Measurements from ENCODE around the gene ETS1. TPM values are rescaled to one million over a fixed set of nuclear protein-coding genes. Genes with fewer than 3 reads are reported as not detected.
"Not testable (repeated sequence)": the region's sequence is repeated elsewhere in the genome, so short reads cannot be mapped to it uniquely, and the experiment has no call there.

Gene ETS1
- total and polyA plus RNA-seq, 8 donors, result 70.2 to 139 (median 128) TPM

GRCh38 chr11:128451652-128452470 is 135.5 kb downstream of the ETS1 start:
- H3K36me3 ChIP-seq, result peaks cover 0 to 8% of the 10 kb centered on the region in 2 donors
- peak; percentile 46 to 86 (median 78) for DNase-seq
- peak overlapping the region; percentile 4 to 74 for H3K27ac ChIP-seq
- no peaks in the 10 kb centered on the region for H3K9me3 ChIP-seq
- peaks cover 9 to 11% of the 10 kb centered on the region in 2 donors for H3K4me1 ChIP-seq
- ATAC-seq, result peak; percentile 90
- intact Hi-C loops (cut with DNase I), result no loop called here
- no peak for TF ChIP-seq CTCF (IDR thresholded peaks at IDR 0.05)
- peak overlapping the region in 1 of 2 donors; percentile 15 for H3K4me3 ChIP-seq
- no peaks in the 10 kb centered on the region for H3K27me3 ChIP-seq

GRCh38 chr11:128450882-128451651 is 136.3 kb downstream of the ETS1 start:
- TF ChIP-seq CTCF (IDR thresholded peaks at IDR 0.05), result no peak
- peaks cover 0 to under 1% of the 10 kb centered on the region in 2 donors for H3K36me3 ChIP-seq
- peak overlapping the region in 1 of 2 donors; percentile 15 for H3K4me3 ChIP-seq
- H3K9me3 ChIP-seq, result no peaks in the 10 kb centered on the region
- H3K27ac ChIP-seq, result peak overlapping the region; percentile 4 to 74
- ATAC-seq (peak; percentile 2), DNase-seq (peak in 1 of 4 donors; percentile 74)
- intact Hi-C loops (cut with DNase I), result no loop called here
- H3K4me1 ChIP-seq, result peaks cover 9 to 11% of the 10 kb centered on the region in 2 donors
- no peaks in the 10 kb centered on the region for H3K27me3 ChIP-seq

- DNase-seq; H3K27me3 ChIP-seq; ATAC-seq; intact Hi-C loops (cut with DNase I); H3K9me3 ChIP-seq; H3K27ac ChIP-seq; H3K4me3 ChIP-seq; H3K36me3 ChIP-seq: not testable (repeated sequence)
- H3K4me1 ChIP-seq, result peaks cover 9 to 11% of the 10 kb centered on the region in 2 donors
Measured at GRCh38 chr11:128450425-128450824, 136.9 kb downstream of the ETS1 start.

GRCh38 chr11:128448981-128449713 is 138.2 kb downstream of the ETS1 start:
- Histone ChIP-seq H3K4me3 (no peak overlapping the region), H3K27me3 (no peaks in the 10 kb centered on the region), H3K27ac (no peak overlapping the region), H3K36me3 (no peaks in the 10 kb centered on the region), H3K9me3 (no peaks in the 10 kb centered on the region), H3K4me1 (peaks cover 9 to 11% of the 10 kb centered on the region in 2 donors)
- no peak for TF ChIP-seq CTCF (IDR thresholded peaks at IDR 0.05)
- peak in 1 of 4 donors; percentile 26 for DNase-seq
- intact Hi-C loops (cut with DNase I), result no loop called here
- ATAC-seq, result no peak

GRCh38 chr11:128448200-128448886 is 139.0 kb downstream of the ETS1 start:
- Histone ChIP-seq H3K27ac (no peak overlapping the region), H3K9me3 (no peaks in the 10 kb centered on the region), H3K4me1 (peaks cover 7 to 9% of the 10 kb centered on the region in 2 donors), H3K36me3 (no peaks in the 10 kb centered on the region), H3K27me3 (no peaks in the 10 kb centered on the region), H3K4me3 (no peak overlapping the region)
- DNase-seq (no peak), ATAC-seq (peak; percentile 44)
- TF ChIP-seq CTCF (IDR thresholded peaks at IDR 0.05), result no peak
- intact Hi-C loops (cut with DNase I), result no loop called here
